Dendritic cell treated with granulocyte-macrophage colony-stimulating factor and Interleukin-4, amounts not matched to agents 40 ng/mL and 50 ng/mL, for 4 days (primary cell): ENCODE results near the gene GTPBP8.
"Not testable (repeated sequence)": the region's sequence is repeated elsewhere in the genome, so short reads cannot be mapped to it uniquely, and the experiment has no call there.

Experiments
- H3K27ac Mint-ChIP-seq: one replicate; pipeline ENCODE4 v1.8.0; 2022; ENCODE audit warnings: mild to moderate bottlenecking, mixed read lengths
- H3K27me3 Mint-ChIP-seq: one replicate; pipeline ENCODE4 v1.8.0; 2022; ENCODE audit warnings: mild to moderate bottlenecking, mixed read lengths
- H3K36me3 Mint-ChIP-seq: one replicate; pipeline ENCODE4 v1.8.0; 2022; ENCODE audit warnings: low read depth, mixed read lengths
- H3K4me1 Mint-ChIP-seq: one replicate; pipeline ENCODE4 v1.8.0; 2022; ENCODE audit warnings: low read depth, mixed read lengths
- H3K4me3 Mint-ChIP-seq: one replicate; pipeline ENCODE4 v1.8.0; 2022; ENCODE audit warnings: mild to moderate bottlenecking, moderate library complexity, mixed read lengths
- H3K9me3 Mint-ChIP-seq: one replicate; pipeline ENCODE4 v1.8.0; 2022; ENCODE audit warnings: mixed read lengths
- intact Hi-C: fragments of 100-400 bp; cut with micrococcal nuclease; formaldehyde crosslinking; loops from one replicate; pipeline ENCODE4 v1.15.0; 2022

Gene GTPBP8

DNA sequence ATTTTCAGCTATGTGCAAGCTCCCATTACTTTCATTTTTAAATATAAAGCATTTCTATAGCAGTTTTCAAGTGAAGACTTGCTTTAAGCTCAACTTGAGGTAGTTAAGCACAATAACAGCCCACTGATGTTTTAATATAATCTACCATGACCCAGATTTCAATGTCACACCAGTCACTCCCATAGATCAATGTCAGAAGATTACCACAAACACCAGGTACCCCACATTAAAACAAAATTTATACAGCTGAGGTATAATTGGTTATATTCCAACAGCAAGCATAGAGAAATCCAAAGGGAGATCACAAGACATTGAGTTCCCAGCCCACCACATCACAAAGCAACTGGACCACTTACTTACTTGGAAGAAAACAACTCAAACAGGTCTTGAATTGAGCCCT lies 22.8 kb downstream of the GTPBP8 start:
- no peak overlapping the region for H3K27ac Mint-ChIP-seq
- intact Hi-C loops = no loop called here
- H3K36me3 Mint-ChIP-seq = peaks cover 78% of the 10 kb centered on the region
- no peak overlapping the region for H3K4me3 Mint-ChIP-seq
- H3K4me1 Mint-ChIP-seq = peaks cover 31% of the 10 kb centered on the region
- H3K27me3 Mint-ChIP-seq = no peaks in the 10 kb centered on the region
- H3K9me3 Mint-ChIP-seq = no peaks in the 10 kb centered on the region

DNA sequence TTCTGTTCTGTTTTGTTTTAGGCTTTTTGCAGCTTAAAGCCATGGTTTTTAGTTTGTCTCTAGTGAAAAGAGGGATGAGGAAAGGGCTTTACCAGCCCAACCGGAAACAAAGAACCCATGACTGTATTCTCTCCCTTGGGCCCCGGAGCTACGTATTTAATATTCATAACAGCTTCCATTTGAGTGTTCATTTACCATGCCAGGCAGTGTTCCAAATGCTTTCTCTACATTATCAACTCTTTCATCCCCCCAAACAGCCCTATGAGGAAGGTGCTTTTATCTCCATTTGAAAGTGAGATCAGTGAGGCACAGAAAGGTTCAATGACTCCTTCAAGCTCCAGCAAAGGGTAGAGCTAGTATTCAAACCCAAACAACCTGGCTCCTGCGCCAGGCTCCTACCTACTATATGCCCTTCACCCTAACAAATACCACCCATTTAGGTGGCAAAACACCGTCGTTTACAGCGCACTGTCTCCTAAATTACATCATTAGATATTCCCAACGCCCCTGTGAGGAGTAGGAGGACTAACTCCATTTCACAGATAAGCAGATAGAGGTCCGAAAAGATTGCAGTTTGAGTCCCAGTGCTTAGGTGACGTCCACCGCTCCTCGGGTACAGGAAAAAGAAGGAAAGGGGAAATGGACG lies 27.9 kb downstream of the GTPBP8 start:
- Mint-ChIP-seq H3K27me3 (no peaks in the 10 kb centered on the region), H3K36me3 (peaks cover 38% of the 10 kb centered on the region), H3K9me3 (no peaks in the 10 kb centered on the region), H3K4me1 (peaks cover 45% of the 10 kb centered on the region), H3K4me3 (peak overlapping the region; percentile 94), H3K27ac (peak overlapping the region; percentile 94)
- intact Hi-C loops = loop anchor here (5.0 kb wide), 1 partner anchor 446 kb away; no protein-coding TSS in a partner anchor

DNA sequence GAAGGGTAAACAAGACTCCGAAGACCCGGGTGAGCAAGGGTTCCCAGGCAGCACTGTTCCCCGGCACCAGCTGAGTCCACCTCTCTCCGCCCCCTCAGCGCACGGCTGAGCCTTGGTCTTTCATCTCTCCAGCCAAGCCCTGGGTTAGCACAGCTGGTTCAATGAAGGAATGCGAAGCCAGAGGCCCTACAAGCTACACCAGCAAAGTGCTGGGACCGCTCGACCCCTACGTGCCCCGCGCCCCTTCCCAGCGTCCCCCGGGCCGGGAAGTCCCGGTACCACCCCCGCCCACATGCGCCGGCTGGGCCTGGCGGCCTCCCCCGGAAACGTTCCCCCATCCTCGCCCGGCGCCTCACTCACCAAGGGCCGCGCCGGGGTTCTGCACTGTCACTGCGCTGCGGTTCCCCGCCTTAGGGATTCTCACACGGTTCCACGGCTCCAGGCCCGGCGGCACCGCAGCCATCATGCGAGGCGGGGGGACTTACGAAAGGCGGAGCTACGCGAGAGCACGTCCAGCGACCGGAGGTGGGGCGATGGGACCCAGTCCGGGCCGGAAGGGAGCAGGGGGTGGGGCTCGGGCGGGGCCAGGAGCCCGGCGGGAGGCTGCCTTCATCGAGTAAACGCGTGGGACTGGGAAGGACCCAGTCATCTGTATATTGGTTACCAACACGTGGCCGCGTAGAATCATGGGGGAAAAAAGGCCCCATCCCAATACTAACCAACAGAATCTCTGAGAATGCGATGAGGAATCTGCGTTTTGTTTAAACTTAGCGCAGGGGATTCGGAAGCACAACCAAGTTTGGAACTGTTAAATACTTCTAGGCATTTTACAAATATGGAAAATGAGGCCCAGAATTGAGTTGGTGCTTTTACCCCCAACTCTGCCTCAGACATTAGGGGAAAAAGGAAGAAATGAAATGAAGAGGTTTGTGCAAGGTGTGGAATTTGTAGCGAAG lies 28.7 kb downstream of the GTPBP8 start:
- H3K9me3 Mint-ChIP-seq = no peaks in the 10 kb centered on the region
- intact Hi-C loops = loop anchor here (5.0 kb wide), 1 partner anchor 447 kb away; no protein-coding TSS in a partner anchor
- peaks cover 30% of the 10 kb centered on the region for H3K36me3 Mint-ChIP-seq
- H3K27ac Mint-ChIP-seq = peak overlapping the region; percentile 94
- peak overlapping the region; percentile 94 for H3K4me3 Mint-ChIP-seq
- no peaks in the 10 kb centered on the region for H3K27me3 Mint-ChIP-seq
- peaks cover 45% of the 10 kb centered on the region for H3K4me1 Mint-ChIP-seq

DNA sequence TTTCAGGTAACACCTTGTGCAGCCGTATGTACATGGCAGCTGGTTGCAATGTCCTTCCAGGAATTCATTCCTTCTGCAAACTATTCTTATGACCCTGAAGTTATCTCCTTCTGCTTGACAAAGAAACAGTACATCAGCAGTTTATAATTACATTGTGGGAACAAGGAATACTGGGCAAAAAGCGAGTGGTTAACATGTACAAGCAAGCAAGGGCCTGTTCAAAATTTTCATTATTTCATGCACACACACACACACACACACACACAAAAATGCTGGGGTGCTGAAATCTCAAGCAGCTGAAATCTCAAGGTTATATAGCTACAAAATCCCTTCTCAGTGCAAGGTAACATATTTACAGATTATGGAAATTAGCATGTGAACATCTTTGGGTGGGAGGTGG lies 30.7 kb downstream of the GTPBP8 start:
- H3K9me3 Mint-ChIP-seq = no peaks in the 10 kb centered on the region
- no peak overlapping the region for H3K4me3 Mint-ChIP-seq
- peaks cover 16% of the 10 kb centered on the region for H3K36me3 Mint-ChIP-seq
- peaks cover 30% of the 10 kb centered on the region for H3K4me1 Mint-ChIP-seq
- H3K27me3 Mint-ChIP-seq = no peaks in the 10 kb centered on the region
- no peak overlapping the region for H3K27ac Mint-ChIP-seq
- intact Hi-C loops = no loop called here

DNA sequence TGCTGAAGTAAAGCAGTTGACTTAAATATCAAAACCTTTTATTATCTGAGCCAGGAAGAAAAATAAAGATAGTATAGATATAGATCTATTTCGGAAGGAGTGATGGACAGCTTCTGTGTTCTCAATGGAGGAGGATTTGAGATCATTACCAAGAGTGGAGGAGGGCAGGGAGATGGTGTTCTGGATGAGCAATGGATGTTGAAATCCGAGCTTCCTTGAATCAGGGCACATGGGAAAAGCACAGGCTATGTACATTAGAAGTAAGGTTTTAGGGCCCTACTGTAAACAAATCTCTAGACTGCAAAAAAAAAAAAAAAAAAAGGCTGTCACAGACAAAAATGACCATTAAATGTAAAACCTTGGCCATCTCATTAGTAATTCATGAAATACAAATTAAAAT lies 43.2 kb downstream of the GTPBP8 start:
- intact Hi-C loops = no loop called here
- Mint-ChIP-seq H3K4me3 (no peak overlapping the region), H3K27ac (no peak overlapping the region)

DNA sequence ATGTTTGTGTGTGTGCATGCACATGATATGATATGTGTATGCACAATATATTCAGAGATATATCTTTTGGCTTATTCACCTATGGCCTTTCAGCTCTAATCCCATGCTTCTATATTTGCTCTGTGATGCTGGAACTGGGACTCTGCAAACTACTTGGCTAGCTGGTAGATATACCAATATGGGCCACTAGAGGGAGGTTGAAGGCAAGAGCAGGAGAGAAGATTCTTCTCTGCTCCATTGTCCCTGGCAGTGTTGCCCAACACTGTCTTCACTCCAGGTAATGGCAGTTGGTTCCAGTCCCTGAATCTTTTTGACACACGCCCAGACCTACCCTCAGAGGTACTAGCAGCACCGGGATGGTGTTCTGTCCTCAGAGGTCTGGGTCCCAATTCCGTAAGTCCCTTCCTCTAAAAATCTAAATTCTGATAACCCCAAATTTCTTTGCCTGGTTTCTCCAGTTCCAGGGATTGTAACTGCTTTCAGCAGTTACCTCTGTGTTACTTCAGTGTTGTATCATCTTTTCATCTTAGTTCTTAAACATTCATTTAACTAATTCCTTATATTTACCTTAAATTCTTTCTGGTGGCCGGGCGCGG lies 44.7 kb downstream of the GTPBP8 start:
- H3K4me3 Mint-ChIP-seq = no peak overlapping the region
- intact Hi-C loops = no loop called here
- no peak overlapping the region for H3K27ac Mint-ChIP-seq

More for the DNA sequence above, 43.2 kb downstream of the GTPBP8 start:
- H3K27me3 Mint-ChIP-seq = no peaks in the 10 kb centered on the region
- H3K4me1 Mint-ChIP-seq = no peaks in the 10 kb centered on the region
- H3K9me3 Mint-ChIP-seq = no peaks in the 10 kb centered on the region
- no peaks in the 10 kb centered on the region for H3K36me3 Mint-ChIP-seq

DNA sequence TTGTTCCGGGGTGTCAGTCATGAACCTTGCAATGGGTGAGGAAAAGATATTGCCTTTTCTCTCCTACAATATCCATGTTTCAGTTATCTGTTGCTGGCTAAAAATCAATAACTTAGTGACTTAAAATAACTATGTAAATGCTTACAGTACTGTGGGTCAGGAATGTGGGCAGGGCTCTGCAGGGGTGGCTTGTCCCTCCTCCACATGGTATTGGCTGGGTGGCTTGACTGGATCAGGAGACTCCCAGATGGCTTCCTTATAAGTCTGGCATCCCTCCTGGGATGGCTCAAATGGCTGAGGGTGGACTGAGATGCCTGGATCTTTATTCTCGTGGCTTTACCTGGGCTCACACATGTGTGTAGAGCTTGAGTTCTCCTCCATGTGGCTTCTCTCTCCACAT lies 47.5 kb downstream of the GTPBP8 start:
- no peaks in the 10 kb centered on the region for H3K36me3 Mint-ChIP-seq
- H3K27me3 Mint-ChIP-seq = peaks cover 2% of the 10 kb centered on the region
- intact Hi-C loops = no loop called here
- no peaks in the 10 kb centered on the region for H3K4me1 Mint-ChIP-seq
- no peaks in the 10 kb centered on the region for H3K9me3 Mint-ChIP-seq
- no peak overlapping the region for H3K4me3 Mint-ChIP-seq
- no peak overlapping the region for H3K27ac Mint-ChIP-seq

More for the DNA sequence above, 44.7 kb downstream of the GTPBP8 start:
- Mint-ChIP-seq H3K36me3 (no peaks in the 10 kb centered on the region), H3K9me3 (no peaks in the 10 kb centered on the region), H3K27me3 (peaks cover 2% of the 10 kb centered on the region), H3K4me1 (no peaks in the 10 kb centered on the region)

DNA sequence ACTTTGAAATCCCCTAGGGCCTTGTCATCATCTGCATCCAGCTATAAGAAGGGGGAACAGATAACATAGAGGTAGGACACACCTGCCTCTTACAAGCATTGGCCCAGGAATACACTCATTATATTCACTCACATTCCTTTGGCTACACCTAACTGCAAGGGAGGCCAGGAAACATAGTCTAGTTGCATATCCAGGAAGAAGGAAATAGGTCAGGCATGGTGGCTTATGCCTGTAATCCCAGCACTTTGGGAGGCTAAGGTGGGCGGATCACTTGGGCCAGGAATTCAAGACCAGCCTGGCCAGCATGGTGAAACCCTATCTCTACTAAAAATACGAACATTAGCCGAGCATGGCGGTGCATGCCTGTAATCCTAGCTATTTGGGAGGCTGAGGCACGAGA lies 48.8 kb downstream of the GTPBP8 start:
- intact Hi-C loops = no loop called here
- no peaks in the 10 kb centered on the region for H3K4me1 Mint-ChIP-seq
- no peaks in the 10 kb centered on the region for H3K9me3 Mint-ChIP-seq
- peaks cover 2% of the 10 kb centered on the region for H3K27me3 Mint-ChIP-seq
- H3K36me3 Mint-ChIP-seq = no peaks in the 10 kb centered on the region
- no peak overlapping the region for H3K27ac Mint-ChIP-seq
- no peak overlapping the region for H3K4me3 Mint-ChIP-seq

DNA sequence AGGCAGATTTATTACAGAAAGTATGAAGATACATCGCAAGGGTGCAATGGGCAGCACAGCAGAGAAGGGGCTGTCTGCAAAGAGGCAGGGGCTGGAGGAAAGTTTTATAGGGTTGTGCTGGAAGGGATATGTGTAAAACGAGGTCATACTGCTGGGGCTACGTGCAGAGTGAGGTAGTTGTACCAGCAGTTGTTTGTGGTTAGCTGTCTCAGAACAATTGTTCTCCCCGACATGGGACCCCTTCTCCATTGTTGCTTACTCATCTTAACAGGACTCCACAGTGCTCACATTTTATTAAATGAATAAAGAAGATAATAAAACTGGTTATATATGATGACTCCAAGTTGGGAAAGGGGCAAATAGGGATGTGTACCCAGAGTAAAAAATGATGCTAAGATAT lies 49.4 kb downstream of the GTPBP8 start:
- H3K4me1 Mint-ChIP-seq = no peaks in the 10 kb centered on the region

DNA sequence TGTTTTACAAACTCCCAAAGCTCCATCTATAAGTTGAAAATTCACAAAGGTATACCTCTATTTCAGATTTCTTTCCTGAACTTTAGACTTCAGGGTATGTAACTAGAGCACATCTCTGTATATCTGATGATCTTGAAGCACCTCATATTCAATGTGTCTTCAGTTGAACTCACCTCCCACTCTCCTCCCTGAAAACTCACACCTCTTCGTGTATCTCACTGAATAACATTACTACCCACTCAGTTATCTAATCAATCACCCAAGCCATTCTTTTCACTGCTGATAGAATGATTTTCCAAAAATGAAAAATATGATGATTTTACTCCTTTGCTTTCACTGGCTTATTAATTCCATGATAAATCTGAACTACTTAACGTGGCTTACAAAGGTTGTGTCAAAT lies 52.9 kb downstream of the GTPBP8 start:
- Mint-ChIP-seq H3K4me1 (no peaks in the 10 kb centered on the region), H3K27me3 (peaks cover 2% of the 10 kb centered on the region), H3K9me3 (no peaks in the 10 kb centered on the region), H3K27ac (no peak overlapping the region), H3K4me3 (no peak overlapping the region), H3K36me3 (no peaks in the 10 kb centered on the region)
- intact Hi-C loops = no loop called here

More for the DNA sequence above, 49.4 kb downstream of the GTPBP8 start:
- intact Hi-C loops = no loop called here
- no peaks in the 10 kb centered on the region for H3K9me3 Mint-ChIP-seq
- no peaks in the 10 kb centered on the region for H3K36me3 Mint-ChIP-seq
- peaks cover 2% of the 10 kb centered on the region for H3K27me3 Mint-ChIP-seq
- H3K27ac Mint-ChIP-seq = no peak overlapping the region
- H3K4me3 Mint-ChIP-seq = no peak overlapping the region

DNA sequence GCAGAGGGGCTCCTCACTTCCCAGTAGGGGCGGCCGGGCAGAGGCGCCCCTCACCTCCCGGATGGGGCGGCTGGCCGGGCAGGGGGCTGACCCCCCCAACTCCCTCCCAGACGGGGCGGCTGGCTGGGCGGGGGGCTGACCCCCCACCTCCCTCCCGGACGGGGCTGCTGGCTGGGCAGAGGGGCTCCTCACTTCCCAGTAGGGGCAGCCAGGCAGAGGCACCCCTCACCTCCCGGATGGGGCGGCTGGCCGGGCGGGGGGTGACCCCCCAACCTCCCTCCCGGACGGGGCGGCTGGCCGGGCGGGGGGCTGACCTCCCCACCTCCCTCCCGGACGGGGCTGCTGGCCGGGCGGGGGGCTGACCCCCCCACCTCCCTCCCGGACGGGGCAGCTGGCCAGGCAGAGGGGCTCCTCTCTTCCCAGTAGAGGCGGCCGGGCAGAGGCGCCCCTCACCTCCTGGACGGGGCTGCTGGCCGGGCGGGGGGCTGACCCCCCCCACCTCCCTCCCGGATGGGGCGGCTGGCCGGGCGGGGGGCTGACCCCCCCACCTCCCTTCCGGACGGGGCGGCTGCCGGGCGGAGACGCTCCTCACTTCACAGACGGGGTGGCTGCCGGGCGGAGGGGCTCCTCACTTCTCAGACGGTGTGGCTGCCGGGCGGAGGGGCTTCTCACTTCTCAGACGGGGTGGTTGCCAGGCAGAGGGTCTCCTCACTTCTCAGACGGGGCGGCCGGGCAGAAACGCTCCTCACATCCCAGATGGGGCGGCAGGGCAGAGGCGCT lies 55.6 kb downstream of the GTPBP8 start:
- H3K9me3 Mint-ChIP-seq, intact Hi-C loops, H3K27me3 Mint-ChIP-seq, H3K4me3 Mint-ChIP-seq, H3K4me1 Mint-ChIP-seq, H3K27ac Mint-ChIP-seq, H3K36me3 Mint-ChIP-seq: not testable (repeated sequence)

DNA sequence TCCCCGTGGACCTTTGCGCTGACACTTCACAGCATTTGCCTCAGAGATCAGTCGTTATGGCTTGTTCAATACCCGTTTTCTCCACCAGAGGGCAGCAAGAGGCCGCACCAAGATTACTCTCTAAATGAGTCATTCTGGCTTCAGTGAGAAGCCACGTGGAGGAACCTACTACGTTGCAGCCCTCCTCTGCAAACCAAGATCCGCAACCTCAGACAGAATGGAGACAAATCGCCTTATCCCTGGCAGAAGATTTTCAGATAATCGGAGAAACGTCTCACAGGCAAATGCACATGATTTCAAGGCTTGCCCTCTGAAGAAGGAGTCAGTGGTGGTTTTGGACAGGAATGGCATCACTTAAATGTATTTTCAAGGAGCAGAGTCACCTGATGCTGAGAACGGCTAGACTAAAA lies 60.5 kb downstream of the GTPBP8 start:
- Mint-ChIP-seq H3K27ac (no peak overlapping the region), H3K27me3 (peaks cover 1% of the 10 kb centered on the region), H3K36me3 (no peaks in the 10 kb centered on the region), H3K4me3 (no peak overlapping the region), H3K9me3 (no peaks in the 10 kb centered on the region), H3K4me1 (peaks cover 5% of the 10 kb centered on the region)
- intact Hi-C loops = loop anchor here (1.0 to 10.0 kb wide), 3 partner anchors 163 to 526 kb away; partner anchors contain the start of gene BOC
